Measurements from ENCODE around the gene PTPRN2. TPM values are rescaled to one million over a fixed set of nuclear protein-coding genes. Genes with fewer than 3 reads are reported as not detected.

PTPRN2 gene
- total and polyA plus RNA-seq, 7 donors, result 0.47 to 0.82 (median 0.51) TPM

GRCh38 chr7:158137516-158138328, 449.9 kb downstream of the PTPRN2 start:
- intact Hi-C loops (cut with DNase I), result no loop called here
- no peak for TF ChIP-seq CTCF (IDR thresholded peaks at IDR 0.05)
- peaks cover 0 to 2% (median 0%) of the 10 kb centered on the region in 3 donors for H3K27me3 ChIP-seq (ENCODE audit: insufficient read depth in 3 of 3, low read length in 2 of 3)
- 75 to 86% (median 85%) methylated on average over 18 of the region's 18 CpGs for WGBS, 3 donors
- no peak overlapping the region for H3K4me3 ChIP-seq
- no peak for ATAC-seq
- no peaks in the 10 kb centered on the region for H3K9me3 ChIP-seq
- no peaks in the 10 kb centered on the region for H3K4me1 ChIP-seq
- H3K36me3 ChIP-seq (ENCODE audit: insufficient read depth in 1 of 2, low read depth in 1 of 2), result no peaks in the 10 kb centered on the region
- H3K27ac ChIP-seq, result no peak overlapping the region
- DNase-seq, result no peak

- H3K27me3 ChIP-seq (ENCODE audit: insufficient read depth in 3 of 3, low read length in 2 of 3), result peaks cover 0 to 2% (median 0%) of the 10 kb centered on the region in 3 donors
- H3K4me3 ChIP-seq, result no peak overlapping the region
- H3K36me3 ChIP-seq (ENCODE audit: insufficient read depth in 1 of 2, low read depth in 1 of 2), result no peaks in the 10 kb centered on the region
- no peak for ATAC-seq
- H3K27ac ChIP-seq, result no peak overlapping the region
- WGBS, 3 donors, result 76 to 89% (median 82%) methylated on average over 16 of the region's 16 CpGs
- no peak for DNase-seq
- H3K9me3 ChIP-seq, result no peaks in the 10 kb centered on the region
- no peaks in the 10 kb centered on the region for H3K4me1 ChIP-seq
- intact Hi-C loops (cut with DNase I), result no loop called here
- TF ChIP-seq CTCF (IDR thresholded peaks at IDR 0.05), result no peak
Measured at GRCh38 chr7:158135931-158136330, 451.7 kb downstream of the PTPRN2 start.

- 73 to 79% (median 75%) methylated on average over 4 of the region's 4 CpGs for WGBS, 3 donors
- no peak overlapping the region for H3K27ac ChIP-seq
- no peak overlapping the region for H3K4me3 ChIP-seq
- H3K4me1 ChIP-seq, result no peaks in the 10 kb centered on the region
- H3K27me3 ChIP-seq (ENCODE audit: insufficient read depth in 3 of 3, low read length in 2 of 3), result peaks cover 0 to 2% (median 0%) of the 10 kb centered on the region in 3 donors
- TF ChIP-seq CTCF (IDR thresholded peaks at IDR 0.05), result no peak
- ATAC-seq (no peak), DNase-seq (no peak)
- H3K36me3 ChIP-seq (ENCODE audit: insufficient read depth in 1 of 2, low read depth in 1 of 2), result no peaks in the 10 kb centered on the region
- intact Hi-C loops (cut with DNase I), result no loop called here
- H3K9me3 ChIP-seq, result no peaks in the 10 kb centered on the region
Measured at GRCh38 chr7:158134824-158135223, 452.8 kb downstream of the PTPRN2 start.

- Histone ChIP-seq H3K27me3 (ENCODE audit: insufficient read depth in 3 of 3, low read length in 2 of 3) (peaks cover 0 to 2% (median 0%) of the 10 kb centered on the region in 3 donors), H3K4me3 (no peak overlapping the region), H3K27ac (no peak overlapping the region), H3K9me3 (no peaks in the 10 kb centered on the region), H3K36me3 (ENCODE audit: insufficient read depth in 1 of 2, low read depth in 1 of 2) (no peaks in the 10 kb centered on the region), H3K4me1 (no peaks in the 10 kb centered on the region)
- intact Hi-C loops (cut with DNase I), result no loop called here
- ATAC-seq (no peak), DNase-seq (peak in 1 of 2 donors; percentile 32)
- WGBS, 3 donors, result 78 to 86% (median 85%) methylated on average over 36 of the region's 36 CpGs
- no peak for TF ChIP-seq CTCF (IDR thresholded peaks at IDR 0.05)
Measured at GRCh38 chr7:158133515-158134271, 453.9 kb downstream of the PTPRN2 start.

Measured in psoas muscle (tissue), 8 donors.